Smooth muscle cell of the brain vasculature (primary cell): ENCODE data around the gene ICAM1.
"Not testable (repeated sequence)": the region's sequence is repeated elsewhere in the genome, so short reads cannot be mapped to it uniquely, and the experiment has no call there.

ENCODE experiments used
- DNase-seq: peaks from one replicate; pipeline ENCODE4 v3.0.0-alpha.2; 2012; ENCODE audit warnings: low read depth, low spot score

The ICAM1 gene

GRCh38 chr19:10241826-10242449 is 29.0 kb upstream of the ICAM1 start:
- not testable (repeated sequence) for DNase-seq

GRCh38 chr19:10243606-10244005 is 27.3 kb upstream of the ICAM1 start:
- no peak for DNase-seq

GRCh38 chr19:10245189-10245939 is 25.6 kb upstream of the ICAM1 start:
- no peak for DNase-seq

DNA sequence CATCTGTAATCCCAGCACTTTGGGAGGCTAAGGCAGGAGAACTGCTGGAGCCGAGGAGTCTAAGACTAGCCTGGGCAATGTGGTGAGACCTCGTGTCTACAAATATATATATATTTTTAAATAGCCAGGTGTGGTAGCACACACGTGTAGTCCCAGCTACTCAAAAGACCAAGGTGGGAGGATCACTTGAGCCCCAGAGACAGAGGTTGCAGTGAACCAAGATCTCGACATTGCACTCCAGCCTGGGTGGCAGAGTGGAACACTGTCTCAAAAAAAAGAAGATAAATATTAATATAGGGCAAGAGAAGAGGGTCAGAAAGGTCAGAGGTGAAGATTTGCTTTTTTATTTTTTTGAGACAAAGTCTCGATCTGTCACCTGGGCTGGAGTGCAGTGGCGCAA is 24.4 kb upstream of the ICAM1 start:
- DNase-seq = no peak

GRCh38 chr19:10251792-10252694 is 18.9 kb upstream of the ICAM1 start, which contains the start of gene MRPL4:
TSS of gene MRPL4 (plus strand) at chr19:10252214. CDS start at chr19:10252254, 40 bp downstream.
- DNase-seq = peak; percentile 95

DNA sequence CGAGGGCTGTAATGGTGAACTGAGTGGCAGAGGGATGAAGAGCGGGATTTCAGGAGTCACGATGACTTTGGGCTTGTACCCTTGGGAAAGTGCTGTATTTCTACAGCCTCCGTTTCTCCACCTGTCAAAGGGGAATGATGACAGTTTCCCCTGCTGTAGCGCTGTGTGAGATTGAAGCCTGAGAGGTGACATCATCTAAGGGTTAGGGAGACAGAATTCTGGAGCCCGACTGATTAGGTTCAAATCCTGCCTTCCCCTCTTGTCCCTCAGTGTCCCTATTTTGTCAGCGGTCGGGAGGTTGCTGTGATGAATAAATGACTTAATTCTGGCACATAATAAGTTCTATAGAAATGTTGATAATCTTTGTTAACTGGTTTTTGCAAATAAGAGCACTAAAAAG is 18.2 kb upstream of the ICAM1 start:
- no peak for DNase-seq

GRCh38 chr19:10254244-10254643 is 16.7 kb upstream of the ICAM1 start:
- no peak for DNase-seq

- no peak for DNase-seq
Measured at GRCh38 chr19:10255358-10255757, 15.6 kb upstream of the ICAM1 start.

DNA sequence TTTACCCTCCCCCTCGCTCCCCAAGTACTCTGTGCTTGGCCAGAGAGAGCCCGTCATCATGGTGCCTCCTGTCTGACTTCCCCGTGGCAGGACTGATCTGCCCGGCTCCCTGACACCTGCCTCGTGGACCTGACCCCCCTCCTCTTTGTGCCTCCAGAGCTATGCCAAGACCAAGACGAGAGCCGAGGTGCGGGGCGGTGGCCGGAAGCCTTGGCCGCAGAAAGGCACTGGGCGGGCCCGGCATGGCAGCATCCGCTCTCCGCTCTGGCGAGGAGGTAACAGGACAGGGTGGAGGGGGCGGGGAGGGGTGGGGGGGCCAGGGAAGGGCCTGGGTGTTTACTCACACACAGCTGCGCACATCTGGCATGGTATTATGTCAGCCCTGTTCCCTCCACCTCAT is 14.4 kb upstream of the ICAM1 start:
- no peak for DNase-seq

DNA sequence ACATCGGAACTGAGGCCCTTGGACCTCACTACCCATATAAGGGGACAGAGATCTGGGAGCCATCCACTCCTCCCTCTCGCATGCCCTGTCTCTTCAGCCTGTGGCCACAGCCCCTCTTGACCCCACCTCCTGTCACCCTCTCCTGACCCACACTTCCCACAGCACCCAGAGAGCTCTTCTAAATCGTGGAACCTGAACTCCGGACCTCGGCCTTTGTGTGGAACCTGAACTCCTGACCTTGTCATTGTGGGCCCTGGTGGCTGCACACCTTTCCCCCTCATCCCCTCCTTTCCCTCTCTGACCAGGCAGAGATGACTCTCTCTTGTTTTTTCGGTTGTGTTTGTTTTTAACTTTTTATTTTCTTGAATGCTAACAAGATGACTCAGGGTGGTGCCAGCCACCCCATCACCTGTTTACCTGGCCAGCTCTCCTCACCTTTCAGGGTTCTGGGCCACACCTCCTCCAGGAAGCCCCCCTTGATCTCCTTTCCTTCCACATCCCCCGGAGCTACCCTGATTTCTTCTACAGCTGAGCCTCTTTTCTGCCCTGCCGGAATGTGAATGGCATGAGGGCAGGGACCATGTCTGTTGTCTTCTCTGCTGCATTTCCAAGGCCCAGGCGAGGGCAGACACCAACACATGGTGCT is 13.8 kb upstream of the ICAM1 start:
- DNase-seq = no peak

- DNase-seq = no peak
Measured at GRCh38 chr19:10258080-10258710, 12.7 kb upstream of the ICAM1 start.

DNA sequence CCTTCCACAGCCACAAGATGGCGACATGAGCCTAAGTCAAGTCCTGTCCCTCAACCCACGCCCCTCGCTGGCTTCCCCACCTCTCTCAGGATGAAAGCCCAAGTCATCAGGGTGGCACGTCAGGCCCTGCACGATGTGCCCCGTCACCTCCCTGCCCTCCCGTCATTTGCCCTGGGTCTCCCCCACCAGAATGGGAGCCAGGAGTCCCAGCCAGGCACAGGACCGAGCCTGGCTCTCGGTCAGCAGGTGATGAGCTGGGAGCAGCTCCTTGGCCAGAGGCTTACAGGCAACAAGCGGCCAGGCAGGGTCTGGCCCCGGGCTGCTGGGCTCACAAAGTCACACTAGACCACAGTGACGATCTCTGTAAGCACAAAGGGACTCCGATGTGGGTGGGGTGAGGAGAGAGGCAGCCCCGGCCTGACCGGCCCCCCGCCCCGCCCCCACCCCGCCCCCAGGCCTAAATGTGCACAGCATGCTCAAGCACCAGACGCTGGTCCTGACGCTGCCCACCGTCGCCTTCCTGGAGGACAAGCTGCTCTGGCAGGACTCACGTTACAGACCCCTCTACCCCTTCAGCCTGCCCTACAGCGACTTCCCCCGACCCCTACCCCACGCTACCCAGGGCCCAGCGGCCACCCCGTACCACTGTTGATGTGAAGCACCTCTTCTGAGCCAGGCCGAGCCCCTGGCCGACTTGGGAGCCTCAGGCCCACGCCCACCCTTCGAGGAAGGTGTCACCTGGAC is 11.6 kb upstream of the ICAM1 start:
- DNase-seq = no peak

- no peak for DNase-seq
Measured at GRCh38 chr19:10260141-10260584, 10.8 kb upstream of the ICAM1 start.

DNA sequence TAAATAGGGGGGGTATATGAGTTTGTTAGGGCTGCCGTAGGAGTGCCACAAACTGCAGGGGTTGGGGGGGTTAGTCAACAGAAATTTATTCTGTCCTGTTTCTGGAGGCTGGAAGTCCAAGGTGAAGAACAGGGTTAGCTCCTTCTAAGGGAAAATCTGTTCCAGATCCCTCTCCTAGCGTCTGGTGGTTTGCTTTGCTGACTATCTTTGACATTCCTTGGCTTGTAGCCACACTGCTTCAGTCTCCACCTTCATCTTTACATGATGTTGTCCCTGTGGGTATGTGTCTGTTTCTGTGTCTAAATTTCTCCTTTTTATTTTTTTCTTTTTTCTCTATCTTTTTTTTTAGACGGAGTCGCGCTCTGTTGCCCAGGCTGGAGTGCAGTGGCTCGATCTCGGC is 8.1 kb upstream of the ICAM1 start:
- DNase-seq = no peak

DNA sequence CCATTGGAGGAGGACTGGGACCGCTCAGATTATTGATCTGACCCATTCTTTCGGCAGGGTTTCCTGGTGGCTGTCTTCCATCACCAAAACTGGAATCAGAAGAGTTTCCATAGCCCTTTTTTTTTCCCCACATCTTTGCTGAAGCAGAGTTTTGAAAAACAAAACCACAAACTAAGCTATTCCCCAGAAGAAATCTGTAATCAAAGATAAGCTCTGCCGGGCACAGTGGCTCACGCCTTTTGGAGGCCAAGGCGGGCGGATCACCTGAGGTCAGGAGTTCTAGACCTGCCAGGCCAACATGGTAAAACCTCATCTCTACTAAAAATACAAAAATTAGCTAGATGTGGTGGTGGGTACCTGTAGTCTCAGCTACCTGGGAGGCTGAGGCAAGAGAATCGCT is 4.2 kb upstream of the ICAM1 start:
- DNase-seq = no peak

DNA sequence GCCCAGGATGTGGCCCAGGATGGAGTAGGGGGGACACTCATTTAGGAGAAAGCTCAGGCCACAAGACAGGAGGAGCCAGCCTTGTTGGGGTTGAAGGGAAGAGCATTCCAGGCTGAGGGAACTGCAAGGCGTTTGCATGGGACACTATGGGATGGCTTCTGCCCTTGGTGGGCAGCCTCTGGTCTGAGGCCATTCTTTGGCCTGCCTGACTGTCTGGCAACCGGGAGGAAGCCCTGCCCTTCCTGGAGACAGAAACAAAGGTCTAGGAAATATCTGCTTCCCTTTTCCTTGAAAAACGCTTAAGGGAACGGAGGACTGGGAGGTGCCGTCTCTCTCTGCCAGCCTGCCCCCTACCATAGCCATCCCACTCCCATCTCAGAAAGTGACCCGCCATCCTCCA is 2.8 kb upstream of the ICAM1 start:
- no peak for DNase-seq

DNA sequence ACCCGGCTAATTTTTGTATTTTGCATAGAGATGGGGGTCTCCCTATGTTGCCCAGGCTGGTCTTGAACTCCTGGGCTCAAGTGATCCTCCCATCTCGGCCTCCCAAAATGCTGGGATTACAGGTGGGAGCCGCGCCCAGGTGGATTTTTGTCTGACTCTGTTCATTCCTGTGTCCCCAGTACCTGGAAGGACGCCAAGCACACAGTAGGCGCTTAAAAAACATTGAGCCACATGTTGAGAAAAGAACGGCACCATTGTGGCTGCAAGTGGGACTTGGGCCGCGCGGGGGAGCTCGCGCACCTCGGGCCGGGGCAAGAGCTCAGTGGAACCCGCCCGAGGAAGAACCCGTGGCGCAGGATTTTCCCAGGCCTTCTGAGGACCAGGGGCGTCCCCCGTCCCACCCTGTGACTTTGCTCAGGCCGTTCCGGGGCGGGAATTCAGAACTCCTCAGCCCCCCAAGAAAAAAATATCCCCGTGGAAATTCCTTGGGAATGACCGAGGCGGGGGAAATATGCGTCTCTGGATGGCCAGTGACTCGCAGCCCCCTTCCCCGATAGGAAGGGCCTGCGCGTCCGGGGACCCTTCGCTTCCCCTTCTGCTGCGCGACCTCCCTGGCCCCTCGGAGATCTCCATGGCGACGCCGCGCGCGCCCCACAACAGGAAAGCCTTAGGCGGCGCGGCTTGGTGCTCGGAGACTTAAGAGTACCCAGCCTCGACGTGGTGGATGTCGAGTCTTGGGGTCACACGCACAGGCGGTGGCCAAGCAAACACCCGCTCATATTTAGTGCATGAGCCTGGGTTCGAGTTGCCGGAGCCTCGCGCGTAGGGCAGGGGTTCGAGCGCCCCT is 1.4 kb upstream of the ICAM1 start:
- DNase-seq = peak; percentile 56

GRCh38 chr19:10270180-10270615 is 722 bp upstream of the ICAM1 start:
- DNase-seq = no peak

- DNase-seq = no peak
Measured at GRCh38 chr19:10271543-10272086, 695 bp downstream of the ICAM1 start.
